Stimulated activated CD8-positive, alpha-beta memory T cell treated with anti-CD3 and anti-CD28 coated beads, Interleukin-15, amount 100 ng/mL, for 48 hours (primary cell): Measurements from ENCODE around the gene FRMD1.

Experiments
- DNase-seq, 2 donors: peaks; one replicate each; pipeline ENCODE4 v3.0.0-alpha.2; 2020; ENCODE audit warnings: low read depth in 2 of 2

The FRMD1 gene

DNA sequence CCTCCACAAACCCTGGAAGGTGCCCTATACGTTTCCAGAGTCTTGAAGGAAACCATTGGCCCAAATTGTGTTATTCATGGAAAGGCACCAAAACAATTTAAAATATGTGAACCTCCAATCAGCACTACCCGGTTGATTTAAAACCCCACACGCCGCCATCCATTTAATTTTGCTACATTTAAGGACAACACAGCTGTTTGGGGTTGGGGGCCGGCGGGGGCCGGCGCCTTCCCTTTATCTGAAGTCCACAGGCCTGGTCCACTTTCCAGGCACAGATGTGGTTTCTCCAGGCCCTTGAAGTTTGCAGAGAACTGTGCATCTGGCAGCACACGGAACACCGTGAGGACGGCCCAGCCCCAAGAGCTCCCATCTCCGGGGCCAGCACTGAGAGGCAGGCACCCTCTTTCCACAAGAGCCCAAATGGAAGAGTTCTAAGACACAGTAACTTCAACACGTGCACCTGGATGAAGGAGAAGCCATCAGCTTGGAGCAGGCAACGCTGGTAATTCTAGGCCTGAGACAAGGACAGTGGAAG lies 16.8 kb upstream of the FRMD1 start:
- DNase-seq = no peak

- no peak for DNase-seq
Observed at GRCh38 chr6:168095171-168095691, 16.2 kb upstream of the FRMD1 start.

- DNase-seq = no peak
Observed at GRCh38 chr6:168093634-168094033, 14.6 kb upstream of the FRMD1 start.

DNA sequence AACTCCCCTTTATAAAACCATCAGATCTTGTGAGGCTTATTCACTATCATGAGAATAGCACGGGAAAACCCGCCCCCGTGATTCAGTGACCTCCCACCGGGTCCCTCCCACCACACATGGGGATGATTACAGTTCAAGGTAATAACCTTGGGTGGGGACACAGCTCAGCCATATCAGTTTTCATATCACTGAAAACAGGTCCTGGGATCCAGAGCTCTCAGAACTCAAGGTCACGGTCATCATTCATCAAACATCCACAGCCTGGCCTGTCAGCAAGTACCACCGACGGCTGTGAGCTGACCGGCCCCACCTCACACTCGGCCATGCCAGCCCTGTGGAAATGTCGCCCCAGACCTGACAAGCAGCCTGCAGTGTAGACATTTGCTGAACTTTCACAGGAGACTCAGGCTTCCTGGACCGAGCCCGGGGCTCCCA lies 14.1 kb upstream of the FRMD1 start:
- DNase-seq = no peak

DNA sequence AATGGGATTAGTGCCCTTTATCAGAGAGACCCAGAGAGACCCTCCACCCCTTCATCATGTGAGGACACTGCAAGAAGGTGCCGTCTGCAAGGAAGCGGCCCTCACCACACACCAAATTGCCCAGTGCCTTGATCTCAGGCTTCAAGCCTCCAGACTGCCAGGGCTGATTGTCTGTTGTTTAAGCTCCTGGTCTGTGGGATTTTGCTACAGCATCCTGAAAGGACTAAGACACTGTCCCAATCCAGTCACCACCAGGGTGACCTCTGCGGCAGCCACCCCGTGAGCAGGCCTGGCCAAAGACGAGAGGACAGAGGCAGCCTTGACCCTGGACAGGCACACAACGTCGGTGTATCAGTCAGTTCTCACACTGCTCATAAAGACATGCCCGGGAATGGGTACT lies 13.5 kb upstream of the FRMD1 start:
- DNase-seq = no peak

DNA sequence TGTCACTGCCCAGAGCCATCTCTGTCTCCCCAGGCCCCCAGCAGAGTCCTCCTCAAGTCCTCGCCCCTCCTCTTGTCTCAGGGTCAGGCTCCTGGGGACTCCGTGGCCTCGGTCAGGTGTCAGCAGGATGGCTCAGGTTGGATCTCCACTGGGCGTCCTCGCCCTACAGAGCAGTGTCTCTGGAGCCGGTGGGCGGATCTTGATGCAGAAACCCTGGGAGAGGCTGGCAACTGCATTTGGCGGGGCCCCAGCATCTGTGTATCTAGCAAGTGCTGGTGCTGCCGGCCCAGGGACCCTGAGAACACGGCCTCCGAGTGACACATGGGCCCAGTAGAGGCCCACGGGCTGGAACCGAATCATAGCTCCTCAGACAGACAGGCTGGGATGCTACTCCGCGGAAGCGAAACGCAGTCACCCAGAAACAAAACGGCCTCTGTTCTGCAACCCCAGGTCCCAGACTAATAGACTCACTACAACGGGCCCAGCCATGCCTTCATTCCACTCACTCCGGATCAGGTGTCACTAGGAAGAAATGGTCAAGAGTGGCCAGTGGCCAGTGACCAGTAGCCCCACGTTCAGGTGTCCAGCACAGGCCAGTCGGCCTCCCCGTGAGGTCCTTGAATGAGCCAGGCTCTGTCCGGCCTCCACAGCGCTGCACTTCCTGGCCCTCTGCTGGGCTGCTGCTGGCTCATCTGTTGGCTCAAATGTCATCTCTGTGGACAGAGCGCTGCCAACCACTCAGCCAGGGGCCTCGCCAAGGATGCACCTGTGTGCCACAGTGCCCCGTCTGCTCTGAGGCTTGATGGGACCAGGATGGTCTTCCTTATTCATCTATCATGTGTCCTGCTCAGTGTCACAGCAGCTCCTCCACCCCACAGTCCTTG lies 12.6 kb upstream of the FRMD1 start:
- no peak for DNase-seq

DNA sequence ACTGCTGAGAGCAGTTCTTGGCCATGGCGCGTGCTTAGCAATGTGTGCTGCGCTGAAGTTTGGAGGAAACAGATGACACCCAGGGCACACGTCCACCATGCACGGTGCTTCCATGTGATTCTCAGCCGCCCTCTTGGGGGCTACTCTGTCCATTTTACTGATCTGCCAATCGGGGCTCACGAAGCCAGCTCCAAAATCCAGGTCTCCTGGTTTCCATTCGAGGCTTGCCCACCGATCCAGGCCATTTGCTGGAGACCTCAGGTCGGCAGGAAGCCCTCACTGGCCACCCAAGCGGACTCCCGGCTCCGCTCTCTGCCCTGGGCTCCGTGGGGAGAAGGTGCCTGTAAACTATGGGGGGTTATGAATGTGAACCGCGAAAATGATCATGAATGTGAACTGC lies 11.7 kb upstream of the FRMD1 start:
- DNase-seq = no peak

GRCh38 chr6:168090064-168090690 lies 11.2 kb upstream of the FRMD1 start:
- DNase-seq = no peak

DNA sequence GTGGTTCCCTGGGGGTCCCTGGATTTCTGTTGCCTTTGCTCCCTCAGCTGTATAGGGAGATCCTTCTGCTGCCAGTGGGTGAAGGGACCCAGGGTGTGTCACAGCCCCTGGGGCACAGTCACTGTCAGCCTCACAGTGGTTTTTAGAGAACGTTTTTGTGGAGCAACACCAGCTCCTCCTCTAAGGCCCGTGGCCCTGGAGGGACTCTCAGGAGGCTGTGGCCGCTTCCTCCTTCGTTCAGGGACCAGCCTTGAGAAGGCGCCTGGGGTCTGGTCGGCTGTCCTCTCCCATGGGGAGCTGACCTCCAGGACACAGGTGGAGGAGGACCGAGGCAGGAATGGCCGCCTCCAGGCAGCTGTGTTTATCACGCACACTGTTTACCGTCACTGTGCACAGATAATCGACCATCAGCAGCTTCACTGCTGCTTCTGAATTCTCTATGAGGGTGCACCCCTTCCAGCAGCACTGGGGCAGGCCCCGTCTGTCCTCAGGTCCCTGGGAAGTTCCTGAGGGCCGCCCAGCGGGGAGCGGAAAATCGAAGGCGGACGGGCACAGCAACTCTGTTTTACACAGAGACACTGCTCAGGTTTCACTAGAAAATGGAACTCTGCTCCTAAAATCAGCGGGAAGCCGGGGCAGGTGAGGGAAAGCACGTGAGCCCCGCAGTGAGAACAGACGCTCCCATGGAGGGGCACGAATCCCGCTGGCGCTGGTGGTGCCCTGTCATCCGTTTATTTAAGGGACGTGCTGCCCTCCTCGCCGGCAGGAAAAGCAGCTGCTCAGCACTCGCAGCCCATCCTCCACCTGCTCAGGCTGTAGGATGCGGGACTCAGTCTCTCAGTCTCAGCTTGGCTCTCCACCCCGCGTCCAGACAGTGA lies 10.4 kb upstream of the FRMD1 start:
- DNase-seq = no peak

- no peak for DNase-seq
Observed at GRCh38 chr6:168088161-168089053, 9.4 kb upstream of the FRMD1 start.

DNA sequence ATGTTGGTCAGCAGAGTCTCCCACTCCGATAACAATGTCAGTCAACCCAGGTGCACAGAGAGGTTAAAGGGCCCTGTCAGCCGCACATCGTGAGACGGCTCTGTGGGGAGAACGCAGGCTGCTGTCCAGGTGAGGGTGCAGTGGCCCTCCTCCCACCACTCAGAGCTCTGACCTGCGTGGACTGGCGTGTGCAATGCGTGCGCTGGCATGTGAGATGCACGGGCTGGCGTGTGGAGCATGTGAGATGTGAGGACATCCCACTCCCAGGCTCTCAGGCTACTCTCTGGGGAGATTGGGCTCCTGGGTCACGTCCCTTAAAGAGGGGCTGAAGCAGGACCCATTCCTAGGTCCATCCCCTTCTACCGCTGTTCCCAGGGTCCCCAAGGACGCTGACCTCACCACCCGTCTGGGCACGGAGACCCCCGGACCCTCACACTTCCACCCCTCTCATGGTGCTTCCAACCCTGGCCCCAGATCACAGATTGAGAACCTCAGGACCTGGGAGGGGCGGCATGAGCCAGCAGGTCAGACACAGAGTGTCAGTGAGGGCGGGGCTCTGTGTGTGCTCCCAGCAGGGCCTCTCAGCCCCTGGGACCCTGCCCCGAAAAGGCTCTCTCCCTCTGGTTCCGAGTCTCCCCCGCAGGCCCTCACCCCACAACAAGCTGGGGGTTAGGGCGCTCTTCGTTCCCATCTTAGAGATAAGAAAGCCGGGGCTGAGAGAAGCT lies 8.6 kb upstream of the FRMD1 start:
- no peak for DNase-seq

- DNase-seq = no peak
Observed at GRCh38 chr6:168086616-168087015, 7.6 kb upstream of the FRMD1 start.

- DNase-seq = no peak
Observed at GRCh38 chr6:168086066-168086465, 7.1 kb upstream of the FRMD1 start.

DNA sequence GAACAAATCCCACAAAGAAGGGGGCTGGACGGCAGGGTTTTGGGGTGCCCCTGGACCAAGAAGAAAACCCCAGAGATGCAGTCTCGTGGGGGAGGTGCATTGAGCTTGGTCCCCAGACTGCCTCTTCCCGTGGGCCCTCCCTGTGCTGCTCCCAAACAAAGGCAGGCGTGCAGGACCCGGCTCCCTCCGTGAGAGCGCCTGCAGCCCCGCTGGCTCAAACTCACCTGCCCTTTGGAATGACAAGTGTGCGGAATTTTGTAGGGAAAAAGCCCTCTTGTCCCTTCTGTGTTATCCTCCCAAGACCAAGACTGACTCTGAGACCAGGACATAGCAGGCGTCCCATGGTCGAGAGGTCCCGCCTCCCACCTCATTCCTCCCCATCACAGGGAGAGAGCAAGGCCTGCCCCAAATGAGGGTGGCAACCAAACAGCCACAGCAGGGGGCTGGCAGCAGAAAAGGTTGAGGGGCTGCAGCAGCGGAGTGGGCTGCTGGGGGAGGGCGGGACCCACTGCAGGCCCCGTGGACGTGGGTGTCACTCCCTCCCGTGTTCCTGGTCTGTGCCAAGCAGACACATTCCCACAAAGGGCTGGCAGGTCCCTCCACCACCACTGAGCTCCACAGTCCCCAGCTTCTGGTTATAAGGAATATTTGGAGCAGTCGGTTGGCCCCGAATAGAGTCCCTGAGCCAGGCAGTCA lies 5.6 kb upstream of the FRMD1 start:
- DNase-seq = no peak

GRCh38 chr6:168083514-168083885 lies 4.5 kb upstream of the FRMD1 start:
- DNase-seq = no peak

GRCh38 chr6:168082860-168083513 lies 4.0 kb upstream of the FRMD1 start:
- DNase-seq = no peak

GRCh38 chr6:168081858-168082546 lies 3.0 kb upstream of the FRMD1 start:
- DNase-seq = no peak

GRCh38 chr6:168080393-168081077 lies 1.5 kb upstream of the FRMD1 start:
- no peak for DNase-seq
